ENCODE data around the gene GAREM2. TPM values are rescaled to one million over a fixed set of nuclear protein-coding genes. Genes with fewer than 3 reads are reported as not detected.

The GAREM2 gene
- polyA plus RNA-seq, 1 of the 3 experiments (the other 2 are of a cell fraction) = 3.7 TPM

GRCh38 chr2:26148501-26148900 is 24.4 kb upstream of the GAREM2 start:
- Histone ChIP-seq H3K27me3 (ENCODE audit: insufficient read depth) (no peaks in the 10 kb centered on the region; the same call in 1 of the 2 replicates), H3K9me3 (no peaks in the 10 kb centered on the region), H2AFZ (ENCODE audit: low read depth) (no peak overlapping the region), H3F3A (replicated peaks; ENCODE audit: insufficient read depth) (peaks cover 4% of the 10 kb centered on the region), H3K4me3 (ENCODE audit: low read depth in 2 of 2, low read length in 1 of 2) (no peak overlapping the region), H4K20me1 (ENCODE audit: insufficient read depth) (no peaks in the 10 kb centered on the region), H3K4me1 (ENCODE audit: control insufficient read depth in 1 of 2, insufficient read depth in 2 of 2, low read depth in 1 of 2, low read length in 1 of 2) (no peaks in the 10 kb centered on the region; a peak in 1 of 4 replicates), H3K9ac (no peak overlapping the region), H3K4me2 (no peak overlapping the region), H3K9me2 (no peaks in the 10 kb centered on the region), H3K27ac (ENCODE audit: low read depth in 2 of 2, low read length in 1 of 2) (no peak overlapping the region), H3K79me2 (ENCODE audit: insufficient read depth) (no peaks in the 10 kb centered on the region), H3K36me3 (replicated peaks in 1 of 2; ENCODE audit: control insufficient read depth in 1 of 2, insufficient read depth in 2 of 2, low read length in 1 of 2) (no peaks in the 10 kb centered on the region)
- POLR2A ChIA-PET = no interaction called here
- TF ChIP-seq REST (IDR thresholded peaks at IDR 0.05; ENCODE audit: low read depth, low read length) = peak; percentile 92
- no peak for TF ChIP-seq TCF12 (IDR thresholded peaks at IDR 0.05)
- CTCF ChIA-PET = interaction anchor here (0.7 to 9.6 kb wide), 6 partner anchors 14 to 296 kb away, joined by 3 to 96 read pairs (median 10); no protein-coding TSS in a partner anchor
- no peak for DNase-seq
- WGBS (ENCODE audit: low lambda C conversion rate) = 45% methylated on average over 2 of the region's 2 CpGs

GRCh38 chr2:26150243-26150642 is 22.6 kb upstream of the GAREM2 start:
- 80% methylated on average over 12 of the region's 12 CpGs for WGBS (ENCODE audit: low lambda C conversion rate)
- Histone ChIP-seq H3K4me2 (no peak overlapping the region), H3K36me3 (replicated peaks in 1 of 2; ENCODE audit: control insufficient read depth in 1 of 2, insufficient read depth in 2 of 2, low read length in 1 of 2) (no peaks in the 10 kb centered on the region), H3K27me3 (ENCODE audit: insufficient read depth) (no peaks in the 10 kb centered on the region; the same call in 1 of the 2 replicates), H3K27ac (ENCODE audit: low read depth in 2 of 2, low read length in 1 of 2) (no peak overlapping the region), H3K79me2 (ENCODE audit: insufficient read depth) (no peaks in the 10 kb centered on the region), H3K4me3 (ENCODE audit: low read depth in 2 of 2, low read length in 1 of 2) (no peak overlapping the region), H4K20me1 (ENCODE audit: insufficient read depth) (no peaks in the 10 kb centered on the region), H3K9ac (no peak overlapping the region), H2AFZ (ENCODE audit: low read depth) (no peak overlapping the region), H3K9me2 (no peaks in the 10 kb centered on the region), H3K4me1 (ENCODE audit: control insufficient read depth in 1 of 2, insufficient read depth in 2 of 2, low read depth in 1 of 2, low read length in 1 of 2) (no peaks in the 10 kb centered on the region), H3F3A (replicated peaks; ENCODE audit: insufficient read depth) (peaks cover 4% of the 10 kb centered on the region), H3K9me3 (no peaks in the 10 kb centered on the region)
- ChIA-PET CTCF (interaction anchor here (0.7 to 9.6 kb wide), 5 partner anchors 15 to 299 kb away, joined by 3 to 96 read pairs (median 7); no protein-coding TSS in a partner anchor), POLR2A (no interaction called here)
- no peak for DNase-seq
- TF ChIP-seq CHD2 (IDR thresholded peaks at IDR 0.05; ENCODE audit: low read length, partially characterized antibody) (no peak), NFIC (IDR thresholded peaks at IDR 0.05; ENCODE audit: borderline replicate concordance) (no peak), RAD21 (IDR thresholded peaks at IDR 0.05; ENCODE audit: low read length) (no peak), MAX (IDR thresholded peaks at IDR 0.05; ENCODE audit: low read depth) (no peak), YY1 (IDR thresholded peaks at IDR 0.05; ENCODE audit: low read depth) (no peak), FOXJ3 (CRISPR knock-in tag; IDR thresholded peaks at IDR 0.05) (no peak), ZBTB33 (IDR thresholded peaks at IDR 0.05; ENCODE audit: borderline replicate concordance, low read depth) (no peak), TCF12 (IDR thresholded peaks at IDR 0.05) (no peak), NRF1 (IDR thresholded peaks at IDR 0.05; ENCODE audit: low read depth, low read length) (no peak), EP300 (IDR thresholded peaks at IDR 0.05; ENCODE audit: borderline replicate concordance in 1 of 2, low read depth in 1 of 2, low read length in 1 of 2) (no peak), PBX3 (IDR thresholded peaks at IDR 0.05) (no peak), IRF3 (IDR thresholded peaks at IDR 0.05; ENCODE audit: low read depth, low read length) (no peak), FOSL2 (IDR thresholded peaks at IDR 0.05; ENCODE audit: borderline replicate concordance, low read depth) (no peak), GATA2 (CRISPR knock-in tag; IDR thresholded peaks at IDR 0.05) (no peak), USF1 (IDR thresholded peaks at IDR 0.05; ENCODE audit: borderline replicate concordance, low read depth) (no peak)
